Peyer's patch (tissue), 4 donors: ENCODE measurements around the gene RAD51B.

Experiments
- POLR2A ChIP-seq, 2 donors: fragments of 450-650 bp; IDR thresholded peaks; one replicate each; pipeline ENCODE4 v1.5.1; 2017; ENCODE audit warnings: antibody characterized with exemption in 2 of 2, mild to moderate bottlenecking in 2 of 2, moderate library complexity in 2 of 2
- TF ChIP-seq, protein P1 (sequence below), 6 experiments: fragments of 450-650 bp in 4 of 6; fragments of 200-600 bp in 2 of 6; sonication (generic) in 1 of 6; IDR thresholded peaks; one replicate each; pipeline ENCODE4 v1.5.1; 2017 to 2019; ENCODE audit warnings: antibody characterized with exemption in 6 of 6, mild to moderate bottlenecking in 3 of 6, moderate library complexity in 1 of 6

DNA sequence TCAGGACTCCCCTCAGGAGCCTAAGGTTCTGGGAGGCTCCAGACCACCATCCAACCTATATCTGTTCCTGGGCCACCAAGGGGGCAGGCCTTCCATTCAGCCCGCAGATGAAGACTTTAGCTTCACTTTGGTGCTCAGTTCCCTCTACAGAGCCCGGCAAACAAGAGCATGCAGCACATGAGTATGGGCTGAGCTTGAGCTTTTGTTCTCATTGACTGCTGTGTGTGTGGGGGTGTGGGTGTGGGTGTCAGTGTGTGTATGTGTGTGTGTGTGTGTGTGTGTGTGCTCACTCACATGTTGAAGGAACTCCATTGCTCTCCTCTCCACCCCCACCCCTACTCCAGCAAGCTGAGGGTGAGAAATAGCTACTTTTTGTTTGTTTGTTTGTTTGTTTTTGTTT, 754.1 kb downstream of the RAD51B start:
- no peak for TF ChIP-seq POLR2A (IDR thresholded peaks at IDR 0.05)
- TF ChIP-seq, protein P1, sequence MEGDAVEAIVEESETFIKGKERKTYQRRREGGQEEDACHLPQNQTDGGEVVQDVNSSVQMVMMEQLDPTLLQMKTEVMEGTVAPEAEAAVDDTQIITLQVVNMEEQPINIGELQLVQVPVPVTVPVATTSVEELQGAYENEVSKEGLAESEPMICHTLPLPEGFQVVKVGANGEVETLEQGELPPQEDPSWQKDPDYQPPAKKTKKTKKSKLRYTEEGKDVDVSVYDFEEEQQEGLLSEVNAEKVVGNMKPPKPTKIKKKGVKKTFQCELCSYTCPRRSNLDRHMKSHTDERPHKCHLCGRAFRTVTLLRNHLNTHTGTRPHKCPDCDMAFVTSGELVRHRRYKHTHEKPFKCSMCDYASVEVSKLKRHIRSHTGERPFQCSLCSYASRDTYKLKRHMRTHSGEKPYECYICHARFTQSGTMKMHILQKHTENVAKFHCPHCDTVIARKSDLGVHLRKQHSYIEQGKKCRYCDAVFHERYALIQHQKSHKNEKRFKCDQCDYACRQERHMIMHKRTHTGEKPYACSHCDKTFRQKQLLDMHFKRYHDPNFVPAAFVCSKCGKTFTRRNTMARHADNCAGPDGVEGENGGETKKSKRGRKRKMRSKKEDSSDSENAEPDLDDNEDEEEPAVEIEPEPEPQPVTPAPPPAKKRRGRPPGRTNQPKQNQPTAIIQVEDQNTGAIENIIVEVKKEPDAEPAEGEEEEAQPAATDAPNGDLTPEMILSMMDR (IDR thresholded peaks at IDR 0.05): no peak
